NCI-H748 (cell line): ENCODE results near the gene C16orf82.

ENCODE experiments used
- DNase-seq: peaks from one replicate; lab custom pipeline; 2025; ENCODE audit not compliant: unreplicated experiment; lab: John Stamatoyannopoulos, UW

The C16orf82 gene

GRCh38 chr16:27066668-27067537, at the start of gene C16orf82:
Gene C16orf82, plus strand, starts transcription at chr16:27066927.
- DNase-seq, result peak; percentile 59

GRCh38 chr16:27020031-27020430, 46.7 kb upstream of the C16orf82 start:
- DNase-seq, result no peak

- DNase-seq, result no peak
These were observed 42.7 kb upstream of the C16orf82 start for GRCh38 chr16:27024010-27024409.

GRCh38 chr16:27025581-27025980, 41.1 kb upstream of the C16orf82 start:
- no peak for DNase-seq

GRCh38 chr16:27027971-27028370, 38.8 kb upstream of the C16orf82 start:
- no peak for DNase-seq

- DNase-seq, result no peak
These were observed 38.1 kb upstream of the C16orf82 start for GRCh38 chr16:27028591-27029110.

- DNase-seq, result no peak
These were observed 37.2 kb upstream of the C16orf82 start for GRCh38 chr16:27029525-27029924.

GRCh38 chr16:27033281-27033979, 33.3 kb upstream of the C16orf82 start:
- DNase-seq, result no peak

GRCh38 chr16:27040732-27041131, 26.0 kb upstream of the C16orf82 start:
- DNase-seq, result no peak

- DNase-seq, result no peak
These were observed 19.7 kb upstream of the C16orf82 start for GRCh38 chr16:27046958-27047518.

GRCh38 chr16:27048316-27048715, 18.4 kb upstream of the C16orf82 start:
- DNase-seq, result no peak

GRCh38 chr16:27049117-27049516, 17.6 kb upstream of the C16orf82 start:
- no peak for DNase-seq

GRCh38 chr16:27052007-27052406, 14.7 kb upstream of the C16orf82 start:
- DNase-seq, result no peak

- DNase-seq, result no peak
These were observed 12.7 kb upstream of the C16orf82 start for GRCh38 chr16:27053996-27054395.

GRCh38 chr16:27058299-27058698, 8.4 kb upstream of the C16orf82 start:
- DNase-seq, result peak; percentile 2

GRCh38 chr16:27070776-27071175, 4.0 kb downstream of the C16orf82 start:
- no peak for DNase-seq

- DNase-seq, result no peak
These were observed 7.0 kb downstream of the C16orf82 start for GRCh38 chr16:27073733-27074132.

- no peak for DNase-seq
These were observed 14.2 kb downstream of the C16orf82 start for GRCh38 chr16:27080895-27081294.

- no peak for DNase-seq
These were observed 17.1 kb downstream of the C16orf82 start for GRCh38 chr16:27083861-27084261.

- no peak for DNase-seq
These were observed 17.7 kb downstream of the C16orf82 start for GRCh38 chr16:27084307-27085028.

GRCh38 chr16:27085182-27085581, 18.5 kb downstream of the C16orf82 start:
- DNase-seq, result no peak
